PFSK-1 (cell line): ENCODE data around the gene GORASP1.

ENCODE experiments used
- FOXP2 ChIP-seq: optimal IDR thresholded peaks from 2 replicates; pipeline ENCODE3; 2011; ENCODE audit warnings: borderline replicate concordance, control low read depth, inconsistent platforms; ENCODE audit not compliant: insufficient read depth; ENCODE audit errors: extremely low read length, extremely low read depth
- POLR2AphosphoS5 ChIP-seq: IDR thresholded peaks from 2 replicates; pipeline ENCODE4 v1.6.1; 2012; ENCODE audit warnings: low read depth, mild to moderate bottlenecking, control low read depth, low read length, moderate library complexity
- SIN3A ChIP-seq: IDR thresholded peaks from 2 replicates; pipeline ENCODE4 v1.6.1; 2012; ENCODE audit warnings: mild to moderate bottlenecking, low read length, moderate library complexity, borderline replicate concordance; ENCODE audit not compliant: insufficient read depth
- TAF1 ChIP-seq: IDR thresholded peaks from 2 replicates; pipeline ENCODE4 v1.6.1; 2012; ENCODE audit warnings: low read length, control low read depth, borderline replicate concordance; ENCODE audit not compliant: insufficient read depth
- TF ChIP-seq, protein P1 (sequence below), 2 experiments: IDR thresholded peaks; 2 replicates each; pipeline versions ENCODE4 v1.6.1 to v1.8.0; 2011 to 2012; ENCODE audit warnings: low read depth in 2 of 2, low read length in 2 of 2, control low read depth in 1 of 2, inconsistent platforms in 1 of 2, mild to moderate bottlenecking in 1 of 2, moderate library complexity in 1 of 2; ENCODE audit not compliant: insufficient read depth in 1 of 2

Gene GORASP1

DNA sequence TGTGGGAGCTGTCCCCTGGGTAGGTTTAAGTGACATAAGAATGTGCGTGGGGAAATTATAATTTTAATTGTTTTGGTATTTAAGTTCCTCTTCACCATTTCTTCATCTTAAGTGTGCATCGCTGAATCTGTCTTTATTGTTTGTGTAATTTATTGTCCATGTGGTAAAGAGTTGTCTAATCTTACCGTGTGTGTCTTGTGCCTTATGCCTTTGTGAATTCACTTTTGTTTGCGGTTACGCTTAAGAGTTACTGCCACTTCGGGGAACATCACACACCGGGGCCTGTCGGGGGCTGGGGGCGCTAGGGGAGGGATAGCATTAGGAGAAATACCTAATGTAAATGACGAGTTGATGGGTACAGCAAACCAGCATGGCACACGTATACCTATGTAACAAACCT is 54.8 kb downstream of the GORASP1 start:
- TF ChIP-seq POLR2AphosphoS5: no peak
- TF ChIP-seq, protein P1, sequence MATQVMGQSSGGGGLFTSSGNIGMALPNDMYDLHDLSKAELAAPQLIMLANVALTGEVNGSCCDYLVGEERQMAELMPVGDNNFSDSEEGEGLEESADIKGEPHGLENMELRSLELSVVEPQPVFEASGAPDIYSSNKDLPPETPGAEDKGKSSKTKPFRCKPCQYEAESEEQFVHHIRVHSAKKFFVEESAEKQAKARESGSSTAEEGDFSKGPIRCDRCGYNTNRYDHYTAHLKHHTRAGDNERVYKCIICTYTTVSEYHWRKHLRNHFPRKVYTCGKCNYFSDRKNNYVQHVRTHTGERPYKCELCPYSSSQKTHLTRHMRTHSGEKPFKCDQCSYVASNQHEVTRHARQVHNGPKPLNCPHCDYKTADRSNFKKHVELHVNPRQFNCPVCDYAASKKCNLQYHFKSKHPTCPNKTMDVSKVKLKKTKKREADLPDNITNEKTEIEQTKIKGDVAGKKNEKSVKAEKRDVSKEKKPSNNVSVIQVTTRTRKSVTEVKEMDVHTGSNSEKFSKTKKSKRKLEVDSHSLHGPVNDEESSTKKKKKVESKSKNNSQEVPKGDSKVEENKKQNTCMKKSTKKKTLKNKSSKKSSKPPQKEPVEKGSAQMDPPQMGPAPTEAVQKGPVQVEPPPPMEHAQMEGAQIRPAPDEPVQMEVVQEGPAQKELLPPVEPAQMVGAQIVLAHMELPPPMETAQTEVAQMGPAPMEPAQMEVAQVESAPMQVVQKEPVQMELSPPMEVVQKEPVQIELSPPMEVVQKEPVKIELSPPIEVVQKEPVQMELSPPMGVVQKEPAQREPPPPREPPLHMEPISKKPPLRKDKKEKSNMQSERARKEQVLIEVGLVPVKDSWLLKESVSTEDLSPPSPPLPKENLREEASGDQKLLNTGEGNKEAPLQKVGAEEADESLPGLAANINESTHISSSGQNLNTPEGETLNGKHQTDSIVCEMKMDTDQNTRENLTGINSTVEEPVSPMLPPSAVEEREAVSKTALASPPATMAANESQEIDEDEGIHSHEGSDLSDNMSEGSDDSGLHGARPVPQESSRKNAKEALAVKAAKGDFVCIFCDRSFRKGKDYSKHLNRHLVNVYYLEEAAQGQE (IDR thresholded peaks at IDR 0.05; ENCODE audit: insufficient read depth in 1 of 2, low read depth in 2 of 2, low read length in 2 of 2): no peak
- TF ChIP-seq TAF1: no peak

DNA sequence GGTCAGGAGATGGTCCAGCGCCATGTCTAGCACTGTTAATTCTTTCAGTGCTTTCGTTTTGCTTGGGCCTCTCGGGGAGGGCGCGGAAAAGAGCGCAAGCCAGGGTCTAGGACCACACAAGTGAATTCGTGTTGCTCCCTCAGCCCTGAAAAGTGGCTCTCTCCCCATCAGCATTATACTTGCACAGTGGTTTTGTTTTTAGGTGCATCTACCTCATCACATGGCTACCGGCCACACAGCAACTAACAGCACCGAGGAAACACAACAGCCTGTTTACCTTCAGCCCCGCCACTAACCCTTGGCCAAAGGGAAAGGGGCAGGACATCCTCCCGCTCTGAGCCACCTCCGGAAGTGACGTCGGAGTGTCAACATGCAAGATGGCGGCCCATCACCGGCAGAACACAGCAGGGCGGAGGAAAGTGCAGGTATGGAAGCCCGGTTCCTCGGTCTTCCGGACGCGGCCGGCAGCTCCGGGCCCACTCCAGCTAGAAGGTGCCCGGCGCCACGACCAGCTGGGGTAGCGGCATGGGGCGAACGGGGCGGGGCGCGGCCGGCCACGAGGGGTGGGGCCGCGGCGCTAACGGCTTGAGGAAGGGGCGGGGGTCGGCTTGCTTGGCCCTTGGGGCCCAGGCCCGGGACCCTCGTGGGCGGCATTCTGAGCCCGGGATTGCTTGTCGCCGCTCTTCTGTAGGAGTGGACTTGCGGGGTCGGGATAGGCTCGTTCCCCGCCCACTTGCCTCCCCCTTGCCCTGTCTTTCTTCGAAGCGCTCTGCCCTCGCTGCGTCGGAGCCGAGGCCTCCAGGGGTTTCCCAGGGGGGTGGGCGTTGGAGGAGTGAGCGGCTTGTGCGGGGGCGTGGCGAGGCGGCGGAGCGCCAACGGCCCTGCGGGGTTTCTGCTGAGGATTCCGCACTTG is 55.5 kb downstream of the GORASP1 start, which contains the start of the genes SCN11A and WDR48:
SCN11A (minus strand) TSS at position 296 of the 913 bp plus-strand sequence. CDS start 101,582 bp downstream, outside the sequence.
WDR48 (plus strand) TSS at position 368 of the 913 bp plus-strand sequence; CDS start at position 378, 10 bp downstream.
- TF ChIP-seq POLR2AphosphoS5 (peak; percentile 79; the same call in 1 of the 2 replicates), SIN3A (no peak), TAF1 (peak; percentile 80), FOXP2 (peak; percentile 99)
- TF ChIP-seq, protein P1 (IDR thresholded peaks at IDR 0.05; ENCODE audit: insufficient read depth in 1 of 2, low read depth in 2 of 2, low read length in 2 of 2): 0 out of 4 replicates have a peak, but pooled peaks of 1 of the 2 experiments have one; percentile 32

GRCh38 chr3:39050029-39050428 is 57.4 kb downstream of the GORASP1 start:
- no peak for TF ChIP-seq POLR2AphosphoS5
- TF ChIP-seq SIN3A: no peak
- TF ChIP-seq, protein P1 (IDR thresholded peaks at IDR 0.05; ENCODE audit: insufficient read depth in 1 of 2, low read depth in 2 of 2, low read length in 2 of 2): no peak
- no peak for TF ChIP-seq FOXP2
- no peak for TF ChIP-seq TAF1
